IPS-18a (cell line): ENCODE data around the gene CD27.
"Not testable (repeated sequence)": the region's sequence is repeated elsewhere in the genome, so short reads cannot be mapped to it uniquely, and the experiment has no call there.

Source experiments
- H3K27ac ChIP-seq: one replicate; pipeline ENCODE4 v1.5.1; 2013; ENCODE audit warnings: low read length
- H3K27me3 ChIP-seq: one replicate; pipeline ENCODE4 v1.6.1; 2013; ENCODE audit warnings: mild to moderate bottlenecking, low read length; ENCODE audit not compliant: control insufficient read depth, insufficient read depth
- H3K36me3 ChIP-seq: one replicate; pipeline ENCODE4 v1.6.1; 2013; ENCODE audit warnings: low read depth, low read length; ENCODE audit not compliant: control insufficient read depth
- H3K4me1 ChIP-seq: one replicate; pipeline ENCODE4 v1.6.1; 2013; ENCODE audit warnings: low read depth, low read length; ENCODE audit not compliant: control insufficient read depth
- H3K4me3 ChIP-seq: one replicate; pipeline ENCODE4 v1.5.1; 2013; ENCODE audit warnings: low read length
- H3K9ac ChIP-seq: one replicate; pipeline ENCODE4 v1.6.1; 2013; ENCODE audit warnings: mild to moderate bottlenecking, low read length, moderate library complexity
- H3K9me3 ChIP-seq: one replicate; pipeline ENCODE4 v1.6.1; 2013; ENCODE audit warnings: low read depth, low read length; ENCODE audit not compliant: control insufficient read depth

The CD27 gene

GRCh38 chr12:6466184-6466573, 21.4 kb downstream of the CD27 start:
- no peak overlapping the region for H3K9ac ChIP-seq
- no peak overlapping the region for H3K4me3 ChIP-seq
- peaks cover 26% of the 10 kb centered on the region for H3K36me3 ChIP-seq
- no peaks in the 10 kb centered on the region for H3K27me3 ChIP-seq
- H3K27ac ChIP-seq = no peak overlapping the region
- H3K9me3 ChIP-seq = no peaks in the 10 kb centered on the region
- peaks cover 6% of the 10 kb centered on the region for H3K4me1 ChIP-seq

GRCh38 chr12:6466751-6467150, 22.0 kb downstream of the CD27 start:
- H3K36me3 ChIP-seq = peaks cover 20% of the 10 kb centered on the region
- H3K27me3 ChIP-seq, H3K4me3 ChIP-seq, H3K4me1 ChIP-seq, H3K27ac ChIP-seq, H3K9ac ChIP-seq, H3K9me3 ChIP-seq: not testable (repeated sequence)

DNA sequence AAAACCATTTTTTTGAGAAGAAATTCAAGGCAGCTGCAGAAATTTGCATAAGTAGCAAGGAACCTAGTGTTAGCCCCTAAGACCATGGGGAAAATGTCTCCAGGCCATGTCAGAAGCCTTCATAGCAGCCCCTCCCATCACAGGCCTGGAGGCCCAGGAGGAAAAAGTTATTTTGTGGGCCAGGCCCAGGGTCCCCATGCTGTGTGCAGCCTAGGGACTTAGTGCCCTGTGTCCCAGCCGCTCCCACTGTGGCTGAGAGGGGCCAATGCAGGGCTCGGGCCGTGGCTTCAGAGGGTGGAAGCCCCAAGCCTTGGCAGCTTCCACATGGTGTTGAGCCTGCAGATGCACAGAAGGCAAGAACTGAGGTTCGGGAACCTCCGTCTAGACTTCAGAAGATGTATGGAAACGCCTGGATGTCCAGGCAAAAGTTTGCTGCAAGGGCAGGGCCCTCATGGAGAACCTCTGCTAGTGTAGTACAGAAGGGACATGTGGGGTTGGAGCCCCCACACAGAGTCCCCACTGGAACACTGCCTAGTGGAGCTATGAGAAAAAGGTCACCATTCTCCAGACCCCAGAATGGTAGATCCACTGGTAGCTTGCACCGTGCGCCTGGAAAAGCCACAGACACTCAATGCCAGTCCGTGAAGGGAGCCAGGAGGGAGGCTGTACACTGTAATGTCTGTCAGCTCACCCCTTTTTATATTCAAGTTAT, 23.0 kb downstream of the CD27 start:
- not testable (repeated sequence) for H3K27ac ChIP-seq, H3K4me3 ChIP-seq, H3K9ac ChIP-seq, H3K9me3 ChIP-seq, H3K4me1 ChIP-seq, H3K27me3 ChIP-seq
- peaks cover 14% of the 10 kb centered on the region for H3K36me3 ChIP-seq

- no peak overlapping the region for H3K4me3 ChIP-seq
- H3K9me3 ChIP-seq = no peaks in the 10 kb centered on the region
- H3K4me1 ChIP-seq = peaks cover 8% of the 10 kb centered on the region
- no peak overlapping the region for H3K9ac ChIP-seq
- H3K36me3 ChIP-seq = peaks cover 14% of the 10 kb centered on the region
- H3K27me3 ChIP-seq = no peaks in the 10 kb centered on the region
- H3K27ac ChIP-seq = no peak overlapping the region
Observed at GRCh38 chr12:6468283-6468575, 23.5 kb downstream of the CD27 start.

DNA sequence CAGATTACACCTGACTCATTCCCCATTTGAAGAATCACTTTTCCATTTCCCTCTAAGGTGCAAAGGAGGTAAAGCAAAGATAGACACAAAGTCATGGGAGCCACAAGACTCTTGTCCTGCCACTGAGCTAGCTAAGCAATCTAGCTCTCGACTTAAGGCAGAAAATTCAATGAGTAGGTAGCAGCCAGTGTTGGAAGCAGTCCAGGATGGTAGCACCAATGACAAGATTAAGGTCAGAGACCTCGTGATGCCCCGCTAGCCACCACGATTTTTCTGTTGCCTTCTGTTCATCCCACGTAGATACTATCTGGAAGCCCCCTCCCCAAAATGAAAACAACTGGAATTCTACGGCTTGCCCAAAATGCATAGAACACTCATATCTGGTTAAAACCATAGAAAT, 24.3 kb downstream of the CD27 start:
- Histone ChIP-seq H3K4me3 (no peak overlapping the region), H3K27ac (no peak overlapping the region), H3K9me3 (no peaks in the 10 kb centered on the region), H3K4me1 (peaks cover 8% of the 10 kb centered on the region), H3K9ac (no peak overlapping the region), H3K36me3 (peaks cover 9% of the 10 kb centered on the region), H3K27me3 (no peaks in the 10 kb centered on the region)

GRCh38 chr12:6469609-6470374, 25.0 kb downstream of the CD27 start:
- no peaks in the 10 kb centered on the region for H3K9me3 ChIP-seq
- no peak overlapping the region for H3K27ac ChIP-seq
- H3K27me3 ChIP-seq = no peaks in the 10 kb centered on the region
- H3K9ac ChIP-seq = peak overlapping the region; percentile 68
- H3K36me3 ChIP-seq = peaks cover 2% of the 10 kb centered on the region
- H3K4me3 ChIP-seq = peak overlapping the region; percentile 92
- peaks cover 8% of the 10 kb centered on the region for H3K4me1 ChIP-seq

GRCh38 chr12:6470375-6471163, 25.8 kb downstream of the CD27 start, which contains the start of gene VAMP1:
VAMP1 (minus strand) TSS chr12:6470677; CDS start chr12:6470531, 146 bp downstream.
- H3K4me3 ChIP-seq = peak within 1 kb of the TSS; percentile 92
- H3K27me3 ChIP-seq = no peaks in the 10 kb centered on the region
- no peaks in the 10 kb centered on the region for H3K9me3 ChIP-seq
- peak within 1 kb of the TSS; percentile 68 for H3K9ac ChIP-seq
- H3K36me3 ChIP-seq = no peaks in the 10 kb centered on the region
- H3K27ac ChIP-seq = peak within 1 kb of the TSS; percentile 24
- H3K4me1 ChIP-seq = peaks cover 8% of the 10 kb centered on the region

DNA sequence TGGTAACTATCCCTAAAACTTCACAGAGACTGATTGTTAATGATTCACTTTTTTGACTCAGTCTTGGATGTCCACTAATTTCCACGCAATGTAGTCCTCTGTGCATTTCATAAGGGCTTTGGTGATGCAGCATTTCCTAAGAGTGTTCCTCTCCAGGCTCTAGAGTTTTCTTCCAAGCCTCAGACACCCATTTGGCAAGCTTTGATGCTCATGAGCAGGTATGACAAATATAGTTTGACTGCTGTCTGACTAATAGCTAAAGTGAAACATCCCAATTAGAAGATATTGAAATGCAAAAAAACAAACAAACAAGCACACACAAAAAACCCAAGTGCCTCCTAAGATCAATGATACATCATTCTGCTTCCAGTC, 27.2 kb downstream of the CD27 start:
- no peak overlapping the region for H3K9ac ChIP-seq
- H3K36me3 ChIP-seq = no peaks in the 10 kb centered on the region
- H3K4me3 ChIP-seq = no peak overlapping the region
- H3K4me1 ChIP-seq = peaks cover 8% of the 10 kb centered on the region
- H3K27me3 ChIP-seq = no peaks in the 10 kb centered on the region
- H3K9me3 ChIP-seq = no peaks in the 10 kb centered on the region
- no peak overlapping the region for H3K27ac ChIP-seq

GRCh38 chr12:6472491-6472890, 27.7 kb downstream of the CD27 start:
- Histone ChIP-seq H3K9me3 (no peaks in the 10 kb centered on the region), H3K9ac (no peak overlapping the region), H3K4me3 (no peak overlapping the region), H3K4me1 (peaks cover 8% of the 10 kb centered on the region), H3K27me3 (no peaks in the 10 kb centered on the region), H3K27ac (no peak overlapping the region), H3K36me3 (no peaks in the 10 kb centered on the region)

- H3K9ac ChIP-seq, H3K4me3 ChIP-seq, H3K36me3 ChIP-seq, H3K4me1 ChIP-seq, H3K27ac ChIP-seq, H3K27me3 ChIP-seq, H3K9me3 ChIP-seq: not testable (repeated sequence)
Observed at GRCh38 chr12:6475233-6475975, 30.6 kb downstream of the CD27 start.

DNA sequence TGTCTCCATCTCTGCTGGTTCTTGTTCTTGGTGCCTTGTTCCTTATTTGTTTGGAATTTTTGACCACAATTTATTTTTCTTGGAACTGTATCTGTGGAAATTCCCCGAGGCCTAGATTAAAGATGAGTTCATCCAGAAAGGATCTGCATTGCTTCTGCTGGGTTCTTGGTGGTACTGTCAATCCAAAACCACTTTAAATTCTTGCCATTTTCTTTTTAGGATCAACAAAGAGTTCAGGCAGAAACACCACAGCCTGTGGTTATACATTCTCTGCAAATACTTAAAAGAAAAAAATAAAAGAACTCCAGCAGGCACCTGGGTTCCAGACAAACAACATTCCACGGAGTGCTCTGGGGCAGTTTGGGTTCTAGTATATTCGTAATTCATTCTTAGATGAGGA, 31.7 kb downstream of the CD27 start:
- Histone ChIP-seq H3K4me1 (no peaks in the 10 kb centered on the region), H3K9me3 (no peaks in the 10 kb centered on the region), H3K4me3 (no peak overlapping the region), H3K27me3 (no peaks in the 10 kb centered on the region), H3K27ac (no peak overlapping the region), H3K9ac (no peak overlapping the region), H3K36me3 (no peaks in the 10 kb centered on the region)
